Hepatocyte (in vitro differentiated cells): ENCODE measurements around the gene EFHD1. TPM values are rescaled to one million over a fixed set of nuclear protein-coding genes. Genes with fewer than 3 reads are reported as not detected.

Experiments used
- DNase-seq: peaks from one replicate; pipeline ENCODE4 v3.0.0-alpha.2; 2016; ENCODE audit warnings: low spot score
- H2AFZ ChIP-seq: fragments of 200-600 bp; sonication (generic); 2 replicates; pipeline ENCODE4 v1.6.0; 2016; ENCODE audit warnings: antibody characterized with exemption, mild to moderate bottlenecking
- H3K27ac ChIP-seq: fragments of 200-600 bp; sonication (generic); 2 replicates; pipeline ENCODE4 v1.5.1; 2016; ENCODE audit warnings: mild to moderate bottlenecking
- H3K27me3 ChIP-seq: fragments of 200-600 bp; sonication (generic); 2 replicates; pipeline ENCODE4 v1.6.1; 2016
- H3K36me3 ChIP-seq: fragments of 200-600 bp; sonication (generic); replicated peaks from 2 replicates; pipeline ENCODE4 v1.5.1; 2016; ENCODE audit warnings: low read depth; ENCODE audit not compliant: insufficient read depth
- H3K4me1 ChIP-seq: fragments of 200-600 bp; sonication (generic); 2 replicates; pipeline ENCODE4 v1.5.1; 2016; ENCODE audit warnings: mild to moderate bottlenecking, moderate library complexity; ENCODE audit not compliant: insufficient read depth
- H3K4me2 ChIP-seq: fragments of 200-600 bp; sonication (generic); 2 replicates; pipeline ENCODE4 v1.6.0; 2016
- H3K4me3 ChIP-seq: fragments of 200-600 bp; sonication (generic); 2 replicates; pipeline ENCODE4 v1.5.1; 2016; ENCODE audit warnings: mild to moderate bottlenecking
- H3K79me2 ChIP-seq: fragments of 200-600 bp; sonication (generic); 2 replicates; pipeline ENCODE4 v1.6.0; 2017; ENCODE audit warnings: mild to moderate bottlenecking
- H3K9me2 ChIP-seq: fragments of 200-600 bp; sonication (generic); replicated peaks from 2 replicates; pipeline ENCODE4 v1.6.0; 2017; ENCODE audit warnings: mild to moderate bottlenecking; ENCODE audit not compliant: insufficient read depth
- H3K9me3 ChIP-seq: fragments of 200-600 bp; sonication (generic); 2 replicates; pipeline ENCODE4 v1.5.1; 2016; ENCODE audit warnings: low read depth, mild to moderate bottlenecking
- H4K20me1 ChIP-seq: fragments of 200-600 bp; sonication (generic); 2 replicates; pipeline ENCODE4 v1.6.0; 2016; ENCODE audit warnings: mild to moderate bottlenecking; ENCODE audit not compliant: insufficient read depth, poor library complexity, severe bottlenecking
- EZH2 ChIP-seq: fragments of 200-600 bp; sonication (generic); IDR thresholded peaks from 2 replicates; pipeline ENCODE4 v1.6.1; 2016; ENCODE audit warnings: antibody characterized with exemption, mild to moderate bottlenecking, borderline replicate concordance
- EZH2phosphoT487 ChIP-seq: fragments of 200-600 bp; sonication (generic); IDR thresholded peaks from one replicate; pipeline ENCODE4 v1.6.1; 2018; ENCODE audit warnings: antibody characterized with exemption, mild to moderate bottlenecking, low read depth, moderate library complexity; ENCODE audit not compliant: unreplicated experiment, severe bottlenecking
- WGBS: methylation state at CpG from one replicate; pipeline ENCODE4 v1.1.6; 2016; ENCODE audit warnings: low lambda C conversion rate; ENCODE audit errors: missing lambda C conversion rate; 5-methylcytosine and 5-hydroxymethylcytosine counted together
- polyA plus RNA-seq: library from polyadenylated mRNA; unstranded; fragments of >200 nt; fragmentation: Nextera tagmentation; extraction: Ambion mirVana; gene quantifications from 2 replicates; pipeline ENCODE4 v1.2.1, GENCODE V29; 2016
- total RNA-seq: library from RNA; depleted of rRNA; stranded (reverse); fragments of >200 nt; gene quantifications from 2 replicates; pipeline ENCODE4 v1.2.3, GENCODE V29; 2014
- TF ChIP-seq, protein P1 (sequence below): fragments of 200-600 bp; sonication (generic); IDR thresholded peaks from 2 replicates; pipeline ENCODE4 v1.5.1; 2016; ENCODE audit warnings: antibody characterized with exemption, mild to moderate bottlenecking; ENCODE audit not compliant: poor library complexity

The EFHD1 gene
- total and polyA plus RNA-seq, 2 experiments from 2014 or later = 3.0 to 6.7 TPM

DNA sequence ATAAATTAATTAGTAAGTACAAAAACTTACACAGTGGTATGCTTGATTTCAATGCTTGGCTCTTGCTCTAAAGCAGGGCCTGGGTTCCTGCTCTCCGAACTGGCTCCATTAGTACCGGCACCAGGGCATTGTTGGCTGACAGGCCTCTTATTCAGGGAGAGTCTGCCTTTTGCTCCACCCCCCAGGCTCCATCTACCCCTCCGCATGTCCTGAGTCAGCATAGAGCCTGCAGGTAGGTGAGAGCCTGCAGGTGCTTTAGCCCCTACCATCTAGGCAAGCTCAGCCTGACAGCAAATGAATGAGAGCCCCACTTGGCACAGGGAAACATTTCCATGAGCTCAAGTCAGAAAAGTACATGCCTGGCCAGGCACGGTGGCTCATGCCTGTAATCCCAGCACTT, 35.1 kb upstream of the EFHD1 start:
- no peak for DNase-seq
- H3K27me3 ChIP-seq = no peaks in the 10 kb centered on the region
- no peaks in the 10 kb centered on the region for H4K20me1 ChIP-seq
- no peaks in the 10 kb centered on the region for H3K79me2 ChIP-seq
- no peaks in the 10 kb centered on the region for H3K4me1 ChIP-seq
- no peaks in the 10 kb centered on the region for H3K36me3 ChIP-seq
- no peaks in the 10 kb centered on the region for H3K9me3 ChIP-seq
- TF ChIP-seq EZH2 = no peak
- TF ChIP-seq, protein P1, sequence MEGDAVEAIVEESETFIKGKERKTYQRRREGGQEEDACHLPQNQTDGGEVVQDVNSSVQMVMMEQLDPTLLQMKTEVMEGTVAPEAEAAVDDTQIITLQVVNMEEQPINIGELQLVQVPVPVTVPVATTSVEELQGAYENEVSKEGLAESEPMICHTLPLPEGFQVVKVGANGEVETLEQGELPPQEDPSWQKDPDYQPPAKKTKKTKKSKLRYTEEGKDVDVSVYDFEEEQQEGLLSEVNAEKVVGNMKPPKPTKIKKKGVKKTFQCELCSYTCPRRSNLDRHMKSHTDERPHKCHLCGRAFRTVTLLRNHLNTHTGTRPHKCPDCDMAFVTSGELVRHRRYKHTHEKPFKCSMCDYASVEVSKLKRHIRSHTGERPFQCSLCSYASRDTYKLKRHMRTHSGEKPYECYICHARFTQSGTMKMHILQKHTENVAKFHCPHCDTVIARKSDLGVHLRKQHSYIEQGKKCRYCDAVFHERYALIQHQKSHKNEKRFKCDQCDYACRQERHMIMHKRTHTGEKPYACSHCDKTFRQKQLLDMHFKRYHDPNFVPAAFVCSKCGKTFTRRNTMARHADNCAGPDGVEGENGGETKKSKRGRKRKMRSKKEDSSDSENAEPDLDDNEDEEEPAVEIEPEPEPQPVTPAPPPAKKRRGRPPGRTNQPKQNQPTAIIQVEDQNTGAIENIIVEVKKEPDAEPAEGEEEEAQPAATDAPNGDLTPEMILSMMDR = no peak
- TF ChIP-seq EZH2phosphoT487 = no peak
- 90% methylated on average over 4 of the region's 4 CpGs for WGBS
- H3K27ac ChIP-seq = no peak overlapping the region
- no peak overlapping the region for H3K4me2 ChIP-seq
- no peak overlapping the region for H3K4me3 ChIP-seq
- H3K9me2 ChIP-seq = no peaks in the 10 kb centered on the region
- H2AFZ ChIP-seq = no peak overlapping the region

DNA sequence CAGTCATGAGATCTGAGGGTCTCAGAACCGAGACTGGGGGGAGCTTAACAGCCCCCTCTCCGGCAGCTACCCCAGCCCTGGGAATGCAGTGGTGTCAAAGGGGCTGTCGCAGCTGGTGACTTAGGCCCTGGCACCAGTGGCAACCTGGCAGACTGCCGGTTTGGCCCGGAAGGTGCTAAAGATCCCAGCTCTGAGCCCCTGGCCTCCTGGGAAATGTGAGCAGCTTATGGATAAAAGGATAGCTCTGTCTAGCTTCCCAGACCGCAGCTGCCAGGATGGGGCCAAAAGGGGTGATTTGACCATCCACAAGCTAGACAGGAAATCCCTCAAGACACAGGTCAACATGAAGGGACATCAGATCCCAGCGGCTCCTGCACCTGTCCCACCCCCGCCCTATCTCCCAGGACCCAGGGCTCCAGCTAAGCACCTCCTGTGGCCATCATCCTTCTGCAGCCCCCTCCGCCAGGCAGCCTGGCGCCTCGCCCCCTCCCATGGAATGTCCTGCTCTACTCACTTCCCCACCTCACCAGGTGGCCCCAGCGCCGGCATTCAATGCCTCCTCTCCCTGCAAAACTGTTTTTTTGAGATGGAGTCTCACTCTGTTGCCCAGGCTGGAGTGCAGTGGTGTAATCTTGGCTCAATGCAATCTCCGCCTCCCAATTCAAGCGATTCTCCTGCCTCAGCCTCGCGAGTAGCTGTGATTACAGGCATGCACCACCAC, 33.2 kb upstream of the EFHD1 start:
- no peak for TF ChIP-seq EZH2phosphoT487
- no peak for TF ChIP-seq EZH2
- TF ChIP-seq, protein P1 = no peak

DNA sequence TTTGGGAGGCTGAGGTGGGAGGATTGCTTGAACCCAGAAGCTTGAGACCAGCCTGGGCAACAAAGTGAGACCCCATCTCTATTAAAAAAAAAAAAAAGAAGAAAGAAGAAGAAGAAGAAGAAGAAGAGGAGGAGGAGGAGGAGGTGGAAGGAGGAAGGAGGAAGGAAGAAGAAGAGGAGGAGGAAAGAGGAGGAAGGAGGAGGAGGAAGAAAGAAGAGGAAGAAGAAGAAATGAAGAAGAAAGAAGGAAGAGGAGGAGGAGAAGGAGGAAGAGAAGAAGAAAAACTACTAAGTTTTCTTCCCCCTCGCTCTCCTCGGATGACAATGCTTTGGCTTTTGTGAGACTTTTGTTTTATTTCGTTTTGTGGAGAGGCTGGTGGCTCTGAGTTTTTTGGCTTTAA, 30.1 kb upstream of the EFHD1 start:
- Histone ChIP-seq H4K20me1 (no peaks in the 10 kb centered on the region), H3K27me3 (no peaks in the 10 kb centered on the region), H3K4me3 (no peak overlapping the region), H3K4me2 (no peak overlapping the region), H3K79me2 (no peaks in the 10 kb centered on the region), H2AFZ (no peak overlapping the region), H3K4me1 (no peaks in the 10 kb centered on the region), H3K36me3 (no peaks in the 10 kb centered on the region), H3K9me3 (no peaks in the 10 kb centered on the region), H3K27ac (no peak overlapping the region), H3K9me2 (no peaks in the 10 kb centered on the region)
- DNase-seq = no peak
- WGBS = 53% methylated on average over 3 of the region's 3 CpGs
- TF ChIP-seq, protein P1 = no peak
- TF ChIP-seq EZH2 (no peak), EZH2phosphoT487 (no peak)

More for the DNA sequence above, 33.2 kb upstream of the EFHD1 start:
- Histone ChIP-seq H3K36me3 (no peaks in the 10 kb centered on the region), H3K27ac (no peak overlapping the region), H3K9me3 (no peaks in the 10 kb centered on the region), H3K9me2 (no peaks in the 10 kb centered on the region), H3K27me3 (no peaks in the 10 kb centered on the region), H4K20me1 (no peaks in the 10 kb centered on the region), H3K4me1 (no peaks in the 10 kb centered on the region), H2AFZ (no peak overlapping the region), H3K4me3 (no peak overlapping the region), H3K79me2 (no peaks in the 10 kb centered on the region), H3K4me2 (no peak overlapping the region)
- WGBS = 88% methylated on average over 17 of the region's 17 CpGs
- DNase-seq = no peak
